Esophagus muscularis mucosa (tissue), 4 donors: ENCODE measurements around the gene BTLA. TPM values are rescaled to one million over a fixed set of nuclear protein-coding genes. Genes with fewer than 3 reads are reported as not detected.
"Not testable (repeated sequence)": the region's sequence is repeated elsewhere in the genome, so short reads cannot be mapped to it uniquely, and the experiment has no call there.

Experiments used
- DNase-seq: peaks from one replicate; pipeline ENCODE4 v3.0.0-alpha.2; 2017; ENCODE audit errors: extremely low spot score
- H3K27ac ChIP-seq, 4 donors: fragments of 200-600 bp; sonication (generic); replicated peaks in 1 of 4; 1 replicate in 3 of 4; 2 replicates in 1 of 4; pipeline ENCODE4 v1.5.1; 2016 to 2019; ENCODE audit warnings: mild to moderate bottlenecking in 1 of 4
- H3K27me3 ChIP-seq, 4 donors: fragments of 200-600 bp; sonication (generic); one replicate each; pipeline versions ENCODE4 v1.5.1 to v1.6.0; 2016 to 2019
- H3K36me3 ChIP-seq, 4 donors: fragments of 200-600 bp; sonication (generic); one replicate each; pipeline ENCODE4 v1.5.1; 2016 to 2019
- H3K4me1 ChIP-seq, 4 donors: fragments of 200-600 bp; sonication (generic); one replicate each; pipeline ENCODE4 v1.5.1; 2016 to 2019
- H3K4me3 ChIP-seq, 4 donors: fragments of 200-600 bp; sonication (generic); 1 replicate in 2 of 4; 2 replicates in 2 of 4; pipeline ENCODE4 v1.5.1; 2016 to 2019; ENCODE audit warnings: mild to moderate bottlenecking in 4 of 4, moderate library complexity in 1 of 4
- H3K9me3 ChIP-seq, 4 donors: fragments of 200-600 bp; sonication (generic); 1 replicate in 3 of 4; 2 replicates in 1 of 4; pipeline ENCODE4 v1.5.1; 2016 to 2019
- EP300 ChIP-seq: sonication (generic); formaldehyde crosslinking; IDR thresholded peaks from one replicate; pipeline ENCODE4 v1.6.1; 2017; ENCODE audit warnings: antibody characterized with exemption
- POLR2A ChIP-seq: fragments of 450-650 bp; IDR thresholded peaks from one replicate; pipeline ENCODE4 v1.6.1; 2017; ENCODE audit warnings: antibody characterized with exemption, moderate library complexity, mild to moderate bottlenecking, low read depth
- POLR2AphosphoS5 ChIP-seq, 2 donors: sonication (generic); formaldehyde crosslinking; IDR thresholded peaks; one replicate each; pipeline ENCODE4 v1.6.1; 2017; ENCODE audit warnings: antibody characterized with exemption in 2 of 2
- WGBS: methylation state at CpG from one replicate; pipeline ENCODE4 v1.1.5; 2018; 5-methylcytosine and 5-hydroxymethylcytosine counted together
- intact Hi-C: fragments of 100-400 bp; cut with DNase I; formaldehyde crosslinking; loops from one replicate; pipeline ENCODE4 v1.15.1; 2023
- total RNA-seq, 4 donors: library from RNA; depleted of rRNA; stranded (reverse); fragments of >200 nt; gene quantifications; one replicate each; pipeline versions ENCODE4 v1.1.0 to v1.2.1, GENCODE V29; 2016
- TF ChIP-seq, protein P1 (sequence below), 3 experiments: fragments of 200-600 bp in 2 of 3; fragments of 450-650 bp in 1 of 3; sonication (generic) in 2 of 3; IDR thresholded peaks; one replicate each; pipeline ENCODE4 v1.5.1; 2017 to 2019; ENCODE audit warnings: antibody characterized with exemption in 3 of 3, mild to moderate bottlenecking in 2 of 3, moderate library complexity in 1 of 3

The BTLA gene
- total RNA-seq, 4 donors from 2014 or later, result 1.5 TPM; not detected in 3

DNA sequence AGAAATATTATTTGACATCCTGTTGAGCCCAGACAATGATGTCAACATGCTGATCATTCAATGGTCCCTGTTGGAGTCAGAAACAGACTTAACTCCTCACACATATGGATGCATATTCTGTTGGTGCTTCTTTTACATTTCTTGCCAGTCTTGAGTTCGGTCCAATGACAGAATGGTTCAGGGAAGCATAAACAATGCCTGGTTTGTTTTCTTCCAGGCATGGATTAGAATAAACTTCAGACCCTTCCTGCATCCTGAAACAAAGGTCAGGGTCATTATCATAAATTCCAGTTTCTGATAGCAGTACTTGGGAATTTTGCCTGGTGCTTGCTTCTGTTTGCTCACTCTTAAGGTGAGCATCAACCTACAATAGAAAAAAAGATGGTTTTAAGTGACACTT, 33.3 kb downstream of the BTLA start:
- no peaks in the 10 kb centered on the region for H3K27me3 ChIP-seq
- 0% methylated on average over 1 of the region's 1 CpG for WGBS
- H3K36me3 ChIP-seq, result no peaks in the 10 kb centered on the region
- no peak overlapping the region for H3K4me3 ChIP-seq
- peaks cover 0 to 6% (median 0%) of the 10 kb centered on the region in 4 donors for H3K9me3 ChIP-seq
- DNase-seq, result no peak
- TF ChIP-seq, protein P1, sequence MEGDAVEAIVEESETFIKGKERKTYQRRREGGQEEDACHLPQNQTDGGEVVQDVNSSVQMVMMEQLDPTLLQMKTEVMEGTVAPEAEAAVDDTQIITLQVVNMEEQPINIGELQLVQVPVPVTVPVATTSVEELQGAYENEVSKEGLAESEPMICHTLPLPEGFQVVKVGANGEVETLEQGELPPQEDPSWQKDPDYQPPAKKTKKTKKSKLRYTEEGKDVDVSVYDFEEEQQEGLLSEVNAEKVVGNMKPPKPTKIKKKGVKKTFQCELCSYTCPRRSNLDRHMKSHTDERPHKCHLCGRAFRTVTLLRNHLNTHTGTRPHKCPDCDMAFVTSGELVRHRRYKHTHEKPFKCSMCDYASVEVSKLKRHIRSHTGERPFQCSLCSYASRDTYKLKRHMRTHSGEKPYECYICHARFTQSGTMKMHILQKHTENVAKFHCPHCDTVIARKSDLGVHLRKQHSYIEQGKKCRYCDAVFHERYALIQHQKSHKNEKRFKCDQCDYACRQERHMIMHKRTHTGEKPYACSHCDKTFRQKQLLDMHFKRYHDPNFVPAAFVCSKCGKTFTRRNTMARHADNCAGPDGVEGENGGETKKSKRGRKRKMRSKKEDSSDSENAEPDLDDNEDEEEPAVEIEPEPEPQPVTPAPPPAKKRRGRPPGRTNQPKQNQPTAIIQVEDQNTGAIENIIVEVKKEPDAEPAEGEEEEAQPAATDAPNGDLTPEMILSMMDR (IDR thresholded peaks at IDR 0.05), result no peak
- TF ChIP-seq POLR2AphosphoS5 (IDR thresholded peaks at IDR 0.05), result no peak
- no peaks in the 10 kb centered on the region for H3K4me1 ChIP-seq
- no peak overlapping the region for H3K27ac ChIP-seq
- intact Hi-C loops, result no loop called here

DNA sequence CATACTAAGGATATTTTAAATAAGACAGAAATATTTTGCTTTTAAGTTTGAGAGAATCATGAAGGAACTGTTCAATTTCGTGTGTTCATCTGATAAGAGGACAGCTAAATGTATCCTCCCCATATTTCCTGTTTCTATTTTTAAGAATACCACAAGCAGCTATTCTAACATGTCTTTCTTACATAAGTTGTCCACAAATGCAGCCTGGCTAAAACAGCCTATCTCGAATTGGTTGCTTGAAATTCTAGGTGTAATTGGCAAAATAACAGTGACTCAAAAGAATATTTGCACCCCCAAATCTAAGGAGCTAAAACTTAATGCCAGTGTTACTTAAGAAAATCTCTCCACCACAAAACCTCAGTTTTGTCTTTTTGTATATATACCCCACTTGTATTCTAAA, 35.0 kb downstream of the BTLA start:
- H3K4me3 ChIP-seq, result no peak overlapping the region
- no peaks in the 10 kb centered on the region for H3K36me3 ChIP-seq
- H3K27ac ChIP-seq, result no peak overlapping the region
- intact Hi-C loops, result no loop called here
- 32% methylated on average over 2 of the region's 2 CpGs for WGBS
- no peaks in the 10 kb centered on the region for H3K4me1 ChIP-seq
- DNase-seq, result no peak
- no peaks in the 10 kb centered on the region for H3K27me3 ChIP-seq
- peaks cover 0 to 6% (median 0%) of the 10 kb centered on the region in 4 donors for H3K9me3 ChIP-seq
- no peak for TF ChIP-seq EP300
- TF ChIP-seq, protein P1 (IDR thresholded peaks at IDR 0.05), result no peak
- TF ChIP-seq POLR2A, result no peak
- no peak for TF ChIP-seq POLR2AphosphoS5 (IDR thresholded peaks at IDR 0.05)

DNA sequence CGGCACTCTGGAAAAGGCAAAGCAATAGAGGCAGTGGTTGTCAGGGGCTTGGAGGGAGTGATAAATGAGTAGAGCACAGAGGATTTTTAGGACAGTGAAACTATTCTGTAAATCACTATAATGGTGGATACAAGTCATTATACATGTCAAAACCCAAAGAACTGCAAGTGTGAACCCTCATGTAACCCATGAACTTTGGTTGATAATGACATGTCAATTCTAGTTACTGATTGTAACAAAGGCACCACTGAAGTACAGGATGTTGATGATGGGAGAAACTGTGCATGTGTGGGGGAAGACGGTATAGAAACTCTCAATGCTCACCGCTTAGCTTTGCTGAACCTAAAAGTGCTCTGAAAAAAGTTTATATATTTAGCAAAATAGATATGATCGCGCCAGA, 36.0 kb downstream of the BTLA start:
- Histone ChIP-seq H3K27ac (no peak overlapping the region), H3K9me3 (peaks cover 0 to 6% (median 0%) of the 10 kb centered on the region in 4 donors), H3K4me3 (no peak overlapping the region), H3K27me3 (no peaks in the 10 kb centered on the region), H3K4me1 (no peaks in the 10 kb centered on the region), H3K36me3 (no peaks in the 10 kb centered on the region)
- intact Hi-C loops, result no loop called here
- WGBS, result 88% methylated on average over 5 of the region's 5 CpGs
- no peak for TF ChIP-seq EP300
- no peak for TF ChIP-seq POLR2AphosphoS5 (IDR thresholded peaks at IDR 0.05)
- TF ChIP-seq, protein P1 (IDR thresholded peaks at IDR 0.05), result no peak
- no peak for TF ChIP-seq POLR2A
- no peak for DNase-seq

DNA sequence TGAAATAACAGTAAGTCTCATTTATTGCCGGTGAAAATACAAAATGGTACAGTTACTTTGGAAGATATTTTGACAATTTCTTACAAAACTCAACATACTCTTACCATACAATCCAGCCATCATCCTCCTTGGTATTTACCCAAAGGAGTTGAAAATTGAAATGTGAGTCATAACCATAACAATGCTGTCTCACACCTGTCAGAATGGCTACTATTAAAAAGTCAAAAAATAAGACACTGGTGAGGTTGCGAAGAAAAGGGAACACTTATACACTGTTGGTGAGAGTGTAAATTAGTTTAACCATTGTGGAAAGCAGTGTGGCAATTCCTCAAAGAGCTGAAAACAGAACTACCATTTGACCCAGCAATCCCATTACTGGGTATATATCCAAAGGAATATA, 37.5 kb downstream of the BTLA start:
- H3K27ac ChIP-seq, H3K4me1 ChIP-seq, H3K9me3 ChIP-seq, H3K36me3 ChIP-seq, intact Hi-C loops, DNase-seq, H3K27me3 ChIP-seq, H3K4me3 ChIP-seq: not testable (repeated sequence)
- WGBS, result 98% methylated on average over 2 of the region's 2 CpGs

DNA sequence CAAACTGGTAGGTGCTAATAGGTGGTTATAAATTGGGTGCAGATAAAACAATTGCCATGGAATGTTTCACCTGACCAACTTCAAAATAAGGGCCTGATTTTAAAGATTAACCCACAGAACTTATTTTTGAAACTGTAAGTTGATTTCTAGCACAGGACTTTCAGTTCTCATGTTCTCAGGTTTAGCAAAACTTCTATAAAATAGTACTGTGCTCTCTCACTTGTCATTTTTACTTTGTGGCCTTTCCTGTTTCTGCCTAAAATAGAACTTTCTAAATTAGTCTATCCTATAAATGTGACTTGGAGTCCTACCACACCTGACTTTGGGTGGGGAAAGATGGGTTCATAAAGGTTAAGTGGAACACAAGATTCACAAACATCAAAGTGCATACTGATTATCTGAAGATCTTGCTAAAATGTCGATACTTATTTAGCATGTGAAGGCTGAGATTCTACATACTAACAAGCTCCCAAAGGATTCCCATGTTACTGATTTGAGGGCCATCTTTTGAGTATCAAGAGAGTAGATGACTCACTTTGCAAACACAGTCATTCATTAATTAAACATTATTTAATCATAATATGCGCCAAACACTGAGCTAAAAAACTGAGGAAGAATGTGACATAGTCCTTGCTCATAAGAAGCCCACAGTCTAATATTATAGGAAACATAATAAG, 38.6 kb downstream of the BTLA start:
- no peaks in the 10 kb centered on the region for H3K36me3 ChIP-seq
- no peak overlapping the region for H3K4me3 ChIP-seq
- no peak for DNase-seq
- H3K27me3 ChIP-seq, result no peaks in the 10 kb centered on the region
- WGBS, result 31% methylated on average over 2 of the region's 2 CpGs
- no peaks in the 10 kb centered on the region for H3K4me1 ChIP-seq
- TF ChIP-seq EP300 (no peak), POLR2A (no peak), POLR2AphosphoS5 (IDR thresholded peaks at IDR 0.05) (no peak)
- TF ChIP-seq, protein P1 (IDR thresholded peaks at IDR 0.05), result no peak
- H3K9me3 ChIP-seq, result peaks cover 0 to 6% (median 0%) of the 10 kb centered on the region in 4 donors
- H3K27ac ChIP-seq, result no peak overlapping the region
- intact Hi-C loops, result no loop called here
